Non-pigmented ciliary epithelial cell (primary cell): ENCODE results near the gene AADACL3.

Experiments
- DNase-seq: peaks from one replicate; pipeline ENCODE4 v3.0.0-alpha.2; 2010; ENCODE audit warnings: low read depth

The AADACL3 gene

DNA sequence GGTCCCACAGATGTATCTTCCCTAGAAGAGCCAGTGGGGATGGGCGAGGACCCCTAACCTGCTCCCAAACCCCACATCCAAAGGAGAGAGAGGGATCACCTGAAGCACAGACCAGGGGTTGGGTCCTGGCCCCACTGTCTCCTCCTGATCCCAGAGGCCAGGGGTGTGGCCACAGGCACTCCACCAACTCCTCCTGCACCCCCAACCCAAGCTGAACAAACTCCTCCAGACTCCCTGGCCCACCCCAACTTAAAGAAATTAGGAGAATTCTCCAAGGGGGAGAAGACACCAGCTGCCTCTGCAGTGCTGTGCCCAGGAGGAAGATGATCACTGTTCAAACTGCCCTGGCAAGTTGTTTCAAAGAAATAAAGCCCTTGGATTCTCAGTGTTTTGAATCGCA, 53.1 kb downstream of the AADACL3 start:
- DNase-seq, result no peak

DNA sequence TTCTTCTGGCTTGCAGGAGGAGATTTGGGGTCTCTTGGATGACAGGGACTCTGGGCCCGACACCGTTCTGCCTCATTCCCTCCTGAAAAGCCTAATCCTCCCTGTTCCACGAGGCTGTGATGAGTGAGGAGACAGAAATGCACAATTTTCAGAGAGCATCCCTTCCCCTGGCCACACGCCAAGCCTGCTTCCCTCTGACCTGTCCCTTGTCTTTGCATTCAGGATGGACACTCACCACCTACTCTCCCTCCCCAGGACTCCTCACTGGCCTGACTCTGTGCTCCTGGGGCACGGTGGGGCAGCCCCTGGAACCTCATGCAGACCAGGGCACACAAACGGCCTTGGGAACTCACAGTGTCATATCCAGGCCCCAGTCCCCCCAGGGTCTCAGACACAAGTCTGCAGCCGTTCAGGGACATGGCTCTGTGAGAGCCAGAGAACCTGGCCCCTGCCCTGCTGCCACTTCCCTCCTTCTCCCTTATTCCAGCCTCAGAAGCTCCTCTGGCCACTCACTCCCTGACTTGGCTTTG, 54.1 kb downstream of the AADACL3 start:
- no peak for DNase-seq

GRCh38 chr1:12770620-12771019, 54.7 kb downstream of the AADACL3 start:
- DNase-seq, result no peak

GRCh38 chr1:12771186-12771585, 55.3 kb downstream of the AADACL3 start:
- DNase-seq, result no peak

GRCh38 chr1:12772520-12772919, 56.6 kb downstream of the AADACL3 start:
- no peak for DNase-seq

DNA sequence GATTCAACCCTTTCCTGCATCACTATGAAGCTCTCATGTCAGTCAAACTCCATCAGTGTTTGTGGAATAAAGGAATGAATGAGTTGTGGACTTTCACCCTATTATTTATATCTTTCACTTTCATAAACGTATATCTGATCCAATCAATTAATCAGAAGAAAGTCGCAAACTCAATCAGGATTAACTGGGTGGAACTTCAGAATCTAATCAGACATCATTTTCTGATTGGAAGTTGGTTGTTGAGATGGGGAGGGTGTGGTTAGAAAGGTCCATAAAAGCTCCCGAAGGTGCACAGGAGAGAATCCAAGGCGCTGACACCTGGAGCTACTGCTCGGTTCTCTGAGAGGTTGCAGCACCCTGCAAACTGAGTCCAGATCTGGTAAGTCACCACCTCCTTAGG, 57.5 kb downstream of the AADACL3 start, which contains the start of gene PRAMEF12:
Gene PRAMEF12, plus strand, starts transcription at position 301 of the 400 bp plus-strand sequence. CDS start 1,130 bp downstream, outside the sequence.
- no peak for DNase-seq

DNA sequence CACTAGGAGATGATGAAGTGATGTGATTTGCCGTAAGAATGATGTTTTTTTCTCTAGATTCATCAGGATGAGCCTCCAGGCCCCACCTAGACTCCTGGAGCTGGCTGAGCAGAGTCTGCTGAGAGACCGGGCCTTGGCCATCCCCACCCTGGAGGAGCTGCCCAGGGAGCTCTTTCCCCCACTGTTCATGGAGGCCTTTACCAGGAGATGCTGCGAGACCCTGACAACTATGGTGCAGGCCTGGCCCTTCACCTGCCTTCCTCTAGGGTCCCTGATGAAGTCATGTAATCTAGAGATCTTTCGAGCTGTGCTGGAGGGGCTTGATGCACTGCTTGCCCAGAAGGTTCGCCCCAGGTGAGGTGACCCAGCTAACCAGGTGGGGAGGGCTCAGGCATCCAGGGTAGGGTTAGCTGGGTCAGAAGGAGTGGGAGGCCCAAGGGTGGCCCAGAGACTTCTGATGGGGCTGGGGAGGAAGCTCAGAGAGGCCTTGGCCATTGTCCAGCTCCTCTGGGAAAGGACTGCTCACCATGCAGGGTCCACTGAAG, 59.0 kb downstream of the AADACL3 start:
- no peak for DNase-seq

DNA sequence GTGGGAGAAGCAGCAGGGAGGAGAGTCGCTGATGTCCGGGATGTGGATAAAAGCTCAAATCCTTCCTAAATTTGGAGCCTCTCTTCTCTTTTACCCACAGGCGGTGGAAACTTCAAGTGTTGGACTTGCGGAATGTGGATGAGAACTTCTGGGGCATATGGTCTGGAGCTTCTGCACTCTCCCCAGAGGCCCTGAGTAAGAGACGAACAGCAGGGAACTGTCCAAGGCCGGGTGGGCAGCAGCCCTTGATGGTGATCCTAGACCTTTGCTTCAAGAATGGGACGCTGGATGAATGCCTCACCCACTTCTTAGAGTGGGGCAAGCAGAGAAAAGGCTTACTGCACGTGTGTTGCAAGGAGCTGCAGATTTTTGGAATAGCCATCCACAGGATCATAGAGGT, 59.5 kb downstream of the AADACL3 start:
- DNase-seq, result no peak

- DNase-seq, result no peak
Observed at GRCh38 chr1:12776801-12777557, 61.1 kb downstream of the AADACL3 start.
